GM12878 (cell line): ENCODE measurements around the gene MGP. TPM values are rescaled to one million over a fixed set of nuclear protein-coding genes. Genes with fewer than 3 reads are reported as not detected.

Experiments
- ATAC-seq: fragments of 200-7000 bp; cut with Tn5 transposase; 3 replicates; pipeline ENCODE4 v1.9.1; 2020; ENCODE audit warnings: mild to moderate bottlenecking, moderate library complexity
- BruUV-seq: library from RNA; stranded (reverse); fragments of 400-500 nt; replicated peaks from 2 replicates; lab custom pipeline; 2021; lab: Mats Ljungman, UMichigan
- CTCF ChIA-PET: fragments of 300-600 bp; sonication (Branson Sonifier 250); formaldehyde crosslinking; extraction: SDS; loops from one replicate; lab custom pipeline; 2021; ENCODE audit warnings: inconsistent platforms; lab: Yijun Ruan, JAX
- POLR2A ChIA-PET: fragments of 350-600 bp; formaldehyde crosslinking; extraction: SDS; loops from one replicate; lab custom pipeline; 2021; ENCODE audit warnings: inconsistent platforms; lab: Charles Lee
- RAD21 ChIA-PET: fragments of 300-600 bp; sonication (Branson Sonifier 250); formaldehyde crosslinking; loops from one replicate; lab custom pipeline; 2023; ENCODE audit warnings: antibody characterized with exemption; ENCODE audit not compliant: unreplicated experiment; lab: Charles Lee
- SMC1A ChIA-PET: fragments of 300-600 bp; sonication (Branson Sonifier 250); formaldehyde crosslinking; loops from one replicate; lab custom pipeline; 2023; ENCODE audit not compliant: unreplicated experiment, uncharacterized antibody; lab: Charles Lee
- DNase-seq: peaks from one replicate; pipeline ENCODE4 v3.0.0-alpha.2; 2011; ENCODE audit warnings: low read depth, low spot score
- FAIRE-seq: peaks from 3 replicates; lab custom pipeline; 2011; peaks lifted over from hg19 to GRCh38; lab: Jason Lieb, UNC
- H2AFZ ChIP-seq: 2 replicates; pipeline ENCODE4 v1.6.0; 2011; ENCODE audit warnings: low read depth, low read length, control low read depth; ENCODE audit not compliant: control insufficient read depth
- H3K27ac ChIP-seq: 2 replicates; pipeline ENCODE4 v1.5.1; 2011; ENCODE audit warnings: control low read depth; ENCODE audit not compliant: control insufficient read depth, insufficient read depth
- H3K27me3 ChIP-seq, 2 experiments: replicated peaks in 1 of 2; 2 replicates each; pipeline versions ENCODE4 v1.6.0 to v1.6.1; 2011; ENCODE audit warnings: low read length in 1 of 2; ENCODE audit not compliant: control insufficient read depth in 2 of 2, insufficient read depth in 2 of 2
- H3K36me3 ChIP-seq, 2 experiments: 2 replicates each; pipeline ENCODE4 v1.5.1; 2011; ENCODE audit warnings: low read length in 1 of 2; ENCODE audit not compliant: control insufficient read depth in 2 of 2, insufficient read depth in 2 of 2
- H3K4me1 ChIP-seq: 2 replicates; pipeline ENCODE4 v1.6.1; 2011; ENCODE audit warnings: mild to moderate bottlenecking, low read length, moderate library complexity, mixed read lengths; ENCODE audit not compliant: control insufficient read depth, insufficient read depth
- H3K4me2 ChIP-seq: 2 replicates; pipeline ENCODE4 v1.6.0; 2011; ENCODE audit warnings: control low read depth; ENCODE audit not compliant: control insufficient read depth, insufficient read depth
- H3K4me3 ChIP-seq: fragments of 200-600 bp; sonication (generic); 2 replicates; pipeline ENCODE4 v1.5.1; 2016
- H3K79me2 ChIP-seq: 2 replicates; pipeline ENCODE4 v1.6.0; 2011; ENCODE audit warnings: low read length; ENCODE audit not compliant: control insufficient read depth, insufficient read depth
- H3K9ac ChIP-seq: 2 replicates; pipeline ENCODE4 v1.8.0; 2011; ENCODE audit warnings: low read length, control low read depth, mixed read lengths; ENCODE audit not compliant: control insufficient read depth, insufficient read depth
- H3K9me3 ChIP-seq: replicated peaks from 3 replicates; pipeline ENCODE4 v1.5.1; 2011; ENCODE audit warnings: mild to moderate bottlenecking, low read length; ENCODE audit not compliant: control insufficient read depth, insufficient read depth
- H4K20me1 ChIP-seq: 2 replicates; pipeline ENCODE4 v1.6.0; 2011; ENCODE audit not compliant: control insufficient read depth, insufficient read depth
- BACH1 ChIP-seq: fragments of 450-650 bp; IDR thresholded peaks from 2 replicates; pipeline ENCODE4 v1.6.1; 2017; ENCODE audit warnings: mild to moderate bottlenecking, borderline replicate concordance
- BCLAF1 ChIP-seq: fragments of 450-650 bp; IDR thresholded peaks from 2 replicates; pipeline ENCODE4 v1.6.1; 2017; ENCODE audit warnings: antibody characterized with exemption, mild to moderate bottlenecking, moderate library complexity
- JUNB ChIP-seq: IDR thresholded peaks from 2 replicates; pipeline ENCODE4 v1.6.1; 2016; ENCODE audit warnings: antibody characterized with exemption, mild to moderate bottlenecking
- MEF2A ChIP-seq: IDR thresholded peaks from 2 replicates; pipeline ENCODE4 v1.6.1; 2011; ENCODE audit warnings: low read depth, mild to moderate bottlenecking, low read length, moderate library complexity; ENCODE audit not compliant: insufficient read depth
- PAX8 ChIP-seq: fragments of 450-650 bp; IDR thresholded peaks from 2 replicates; pipeline ENCODE4 v1.6.1; 2017; ENCODE audit warnings: mild to moderate bottlenecking, moderate library complexity
- PML ChIP-seq: IDR thresholded peaks from 2 replicates; pipeline ENCODE4 v1.6.1; 2012; ENCODE audit warnings: low read length, inconsistent platforms
- RAD21 ChIP-seq: IDR thresholded peaks from 2 replicates; pipeline ENCODE4 v1.6.1; 2011; ENCODE audit warnings: mild to moderate bottlenecking, low read depth, low read length, moderate library complexity; ENCODE audit not compliant: insufficient read depth
- RELA ChIP-seq: fragments of 450-650 bp; IDR thresholded peaks from 2 replicates; pipeline ENCODE4 v1.8.0; 2014; ENCODE audit warnings: borderline replicate concordance; ENCODE audit not compliant: partially characterized antibody
- RUNX3 ChIP-seq: IDR thresholded peaks from 2 replicates; pipeline ENCODE4 v1.6.1; 2012; ENCODE audit warnings: low read length, inconsistent platforms
- SIN3A ChIP-seq: IDR thresholded peaks from 2 replicates; pipeline ENCODE4 v1.6.1; 2012; ENCODE audit warnings: low read depth, low read length, improper control_type of control experiment
- SMARCA5 ChIP-seq: fragments of 450-650 bp; IDR thresholded peaks from 2 replicates; pipeline ENCODE4 v1.6.1; 2017; ENCODE audit warnings: mild to moderate bottlenecking
- WGBS: methylation state at CpG from one replicate; pipeline ENCODE4 v1.1.6; 2016; ENCODE audit warnings: low lambda C conversion rate; ENCODE audit not compliant: insufficient replicate concordance, insufficient coverage; ENCODE audit errors: missing lambda C conversion rate; 5-methylcytosine and 5-hydroxymethylcytosine counted together
- in situ Hi-C: fragments of 300-500 bp; cut with MboI; formaldehyde crosslinking; loops from 9 replicates; pipeline ENCODE4 v1.14.3; 2018; ENCODE audit warnings: mixed read lengths
- intact Hi-C: fragments of 100-400 bp; cut with micrococcal nuclease; formaldehyde crosslinking; loops from one replicate; pipeline ENCODE4 v1.14.2; 2022; ENCODE audit not compliant: unreplicated experiment
- polyA plus RNA-seq, 11 experiments: library from polyadenylated mRNA; depleted of rRNA in 4 of 11; unstranded in 6 of 11; stranded (reverse) in 5 of 11; fragments of >200 nt; fragmentation: Nextera tagmentation in 4 of 11; fragmentation: Illumina TruSeq in 1 of 11; extraction: Ambion mirVana in 4 of 11; extraction: Trizol in 1 of 11; gene quantifications; 1 replicate in 1 of 11; 2 replicates in 10 of 11; pipeline versions ENCODE4 v1.2.1 to v1.2.3, GENCODE V29; 2011 to 2016; ENCODE audit warnings: inconsistent platforms in 2 of 11, missing spikeins in 2 of 11, low read depth in 1 of 11
- total RNA-seq, 4 experiments: library from RNA; depleted of rRNA in 3 of 4; stranded (reverse); fragments of >200 nt in 3 of 4; fragmentation: Illumina TruSeq in 1 of 4; extraction: Trizol in 1 of 4; gene quantifications; 2 replicates each; pipeline versions ENCODE4 v1.2.1 to v1.2.3, GENCODE V29; 2013 to 2021

MGP gene
- total and polyA plus RNA-seq, 10 of the 15 experiments (the other 5 are each of a cell fraction or from before 2014, with no cell fraction given): 0.21 to 1.2 TPM; not detected in 8

- Histone ChIP-seq H3K79me2 (no peaks in the 10 kb centered on the region), H3K9ac (no peak overlapping the region), H3K4me3 (no peak overlapping the region), H3K27ac (no peak overlapping the region), H3K4me2 (no peak overlapping the region)
- RAD21 ChIA-PET: interaction anchor here (0.7 to 1.2 kb wide), 2 partner anchors 16 to 116 kb away, joined by 3 to 4 read pairs; no protein-coding TSS in a partner anchor
- ATAC-seq: no peak
- TF ChIP-seq JUNB: no peak
- no peak for TF ChIP-seq RELA
- no peak for TF ChIP-seq RUNX3
- no peak for TF ChIP-seq BCLAF1
- TF ChIP-seq MEF2A: no peak
- no peak for TF ChIP-seq PAX8
- no peak for TF ChIP-seq SIN3A
- TF ChIP-seq PML: no peak
- TF ChIP-seq BACH1: no peak
- no peak for TF ChIP-seq RAD21
- no peak for TF ChIP-seq SMARCA5
- TF ChIP-seq, all 136 proteins: peak for 0
- no peak overlapping the region for H2AFZ ChIP-seq
- ChIA-PET SMC1A (interaction anchor here (1.2 to 1.3 kb wide), 2 partner anchors 9 to 23 kb away, joined by 3 read pairs; no protein-coding TSS in a partner anchor), CTCF (no interaction called here), POLR2A (no interaction called here)
- H4K20me1 ChIP-seq: no peaks in the 10 kb centered on the region
- H3K9me3 ChIP-seq: no peaks in the 10 kb centered on the region
- no TSS peak for BruUV-seq
- H3K27me3 ChIP-seq: no peaks in the 10 kb centered on the region
- in situ Hi-C loops (no loop called here), intact Hi-C loops (no loop called here)
- peaks cover 4% of the 10 kb centered on the region; the same call in 1 of the 2 replicates for H3K4me1 ChIP-seq
- H3K36me3 ChIP-seq: no peaks in the 10 kb centered on the region
- no peak for DNase-seq
- FAIRE-seq: no peak
- 67% methylated on average over 8 of the region's 8 CpGs for WGBS
Observed at GRCh38 chr12:14879222-14879933, 6.3 kb downstream of the MGP start.
